Stimulated activated CD4-positive, alpha-beta T cell treated with anti-CD3 and anti-CD28 coated beads, TNF-alpha, amount 100 ng/mL, for 1 hour (primary cell): ENCODE measurements around the gene HTR7.

Experiments used
- DNase-seq, 3 donors: peaks; one replicate each; pipeline ENCODE4 v3.0.0-alpha.2; 2020; ENCODE audit warnings: low read depth in 3 of 3, low spot score in 1 of 3

The HTR7 gene

GRCh38 chr10:90741926-90742565, 115.8 kb downstream of the HTR7 start:
- DNase-seq = no peak

DNA sequence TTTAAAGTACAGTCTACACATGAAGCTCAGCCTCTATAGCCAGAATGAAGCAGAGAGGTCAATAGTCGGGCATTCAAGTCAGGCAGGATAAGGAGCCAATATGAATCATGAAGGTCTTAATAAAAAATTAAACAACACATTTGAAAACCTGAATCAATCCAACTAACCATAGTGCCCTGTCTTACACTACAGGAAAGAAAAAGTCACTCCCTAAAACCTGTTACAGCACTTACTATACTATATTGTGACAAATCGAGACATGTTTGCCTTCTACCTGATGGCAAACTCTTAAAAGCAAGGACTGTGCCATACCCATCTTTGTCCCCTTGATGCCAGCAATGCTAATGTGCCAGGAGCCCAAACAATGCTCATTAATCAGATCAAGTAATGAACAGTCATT, 117.6 kb downstream of the HTR7 start:
- DNase-seq = no peak

GRCh38 chr10:90738885-90739284, 119.0 kb downstream of the HTR7 start:
- no peak for DNase-seq

GRCh38 chr10:90734415-90734814, 123.4 kb downstream of the HTR7 start:
- DNase-seq = no peak

DNA sequence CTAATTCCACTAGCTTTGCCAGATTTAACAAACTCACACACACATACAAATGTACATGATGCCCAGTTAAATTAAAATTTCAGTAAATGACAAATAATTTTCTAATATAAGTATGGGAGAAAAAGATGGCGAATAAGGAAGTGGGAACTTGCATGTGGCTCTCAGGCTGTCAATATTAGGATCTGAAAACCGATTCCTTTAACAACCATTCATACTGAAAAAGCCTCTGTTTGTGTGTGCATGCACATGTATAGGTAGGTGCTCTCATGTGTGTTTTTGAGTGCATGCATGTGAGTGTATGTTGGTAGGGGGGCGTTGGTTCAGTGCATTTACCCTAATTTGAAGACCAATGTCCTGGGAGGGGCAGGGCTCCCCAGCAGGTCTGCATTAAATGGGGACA, 125.3 kb downstream of the HTR7 start:
- DNase-seq = no peak

DNA sequence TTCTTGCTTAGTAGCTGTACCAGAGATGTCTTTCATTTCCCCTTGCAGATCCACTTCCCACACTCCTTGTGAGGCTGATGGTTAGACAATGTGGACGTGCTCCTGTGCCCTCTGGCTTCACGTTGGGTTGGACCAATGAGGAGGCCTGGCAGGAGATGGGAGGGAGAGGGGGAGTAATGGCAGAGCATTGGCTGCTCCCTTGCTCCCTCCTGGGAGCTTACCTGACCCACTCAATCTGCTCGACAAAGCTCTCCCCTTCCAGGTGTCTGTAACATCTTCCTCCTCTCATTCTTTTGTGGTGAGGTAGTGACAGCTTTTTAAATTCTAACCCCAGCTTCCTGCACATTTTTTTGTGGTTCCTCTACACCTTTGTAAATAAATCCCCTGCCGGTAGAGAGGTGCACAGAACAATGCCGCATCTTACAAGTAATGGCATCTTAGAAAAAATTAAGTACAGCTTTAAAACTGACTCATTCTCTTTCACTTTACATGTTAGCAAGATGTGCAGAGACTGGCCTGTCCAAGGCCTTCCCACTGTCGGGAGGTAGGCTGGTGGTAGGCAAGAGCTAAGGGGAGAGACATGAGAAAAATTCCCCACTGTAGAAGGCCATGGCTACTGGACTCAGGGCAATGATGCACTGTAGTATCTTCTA, 134.3 kb downstream of the HTR7 start:
- no peak for DNase-seq

DNA sequence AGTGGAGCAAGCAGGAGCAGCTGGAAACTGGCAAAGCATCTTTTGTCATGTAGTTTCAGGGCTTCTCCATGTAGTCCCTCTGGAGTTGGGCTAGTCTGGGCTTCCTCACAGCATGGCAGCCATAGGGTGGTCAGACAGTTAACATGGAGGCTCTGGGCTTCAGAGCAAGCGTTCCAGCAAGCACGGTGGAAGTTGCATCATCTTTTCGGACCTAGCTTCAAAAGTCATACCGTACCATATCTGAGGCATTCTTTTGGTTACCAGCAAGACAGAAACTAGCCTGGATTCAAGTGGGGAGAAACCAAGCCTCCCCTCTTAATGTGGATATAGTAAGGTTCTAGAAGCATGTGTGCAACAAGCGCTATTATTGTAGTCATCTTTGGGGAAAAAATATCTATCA, 135.0 kb downstream of the HTR7 start:
- DNase-seq = no peak

GRCh38 chr10:90718182-90718581, 139.7 kb downstream of the HTR7 start:
- no peak for DNase-seq

GRCh38 chr10:90712529-90712928, 145.3 kb downstream of the HTR7 start:
- no peak for DNase-seq

DNA sequence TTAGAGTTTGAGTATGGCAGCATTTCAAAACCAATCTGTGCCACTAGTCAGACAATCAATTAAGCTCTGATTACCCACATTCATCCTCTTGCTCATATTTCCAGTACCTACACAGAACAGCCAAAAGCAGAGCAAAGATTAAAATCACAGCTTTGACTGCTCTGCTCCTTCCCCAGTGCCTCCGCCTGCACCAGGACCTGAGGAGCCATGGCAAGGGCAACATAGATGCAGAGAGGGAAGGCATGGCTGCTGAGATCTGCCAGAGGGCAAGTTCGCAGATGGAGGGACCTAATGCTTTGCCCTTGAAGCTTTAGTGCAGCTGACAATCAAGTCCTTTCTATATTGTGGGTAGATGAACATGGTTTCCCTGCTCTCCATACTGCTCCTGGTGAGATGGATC, 148.1 kb downstream of the HTR7 start:
- DNase-seq = no peak

GRCh38 chr10:90707657-90708056, 150.2 kb downstream of the HTR7 start:
- no peak for DNase-seq

- DNase-seq = no peak
Observed at GRCh38 chr10:90701428-90701827, 156.4 kb downstream of the HTR7 start.

DNA sequence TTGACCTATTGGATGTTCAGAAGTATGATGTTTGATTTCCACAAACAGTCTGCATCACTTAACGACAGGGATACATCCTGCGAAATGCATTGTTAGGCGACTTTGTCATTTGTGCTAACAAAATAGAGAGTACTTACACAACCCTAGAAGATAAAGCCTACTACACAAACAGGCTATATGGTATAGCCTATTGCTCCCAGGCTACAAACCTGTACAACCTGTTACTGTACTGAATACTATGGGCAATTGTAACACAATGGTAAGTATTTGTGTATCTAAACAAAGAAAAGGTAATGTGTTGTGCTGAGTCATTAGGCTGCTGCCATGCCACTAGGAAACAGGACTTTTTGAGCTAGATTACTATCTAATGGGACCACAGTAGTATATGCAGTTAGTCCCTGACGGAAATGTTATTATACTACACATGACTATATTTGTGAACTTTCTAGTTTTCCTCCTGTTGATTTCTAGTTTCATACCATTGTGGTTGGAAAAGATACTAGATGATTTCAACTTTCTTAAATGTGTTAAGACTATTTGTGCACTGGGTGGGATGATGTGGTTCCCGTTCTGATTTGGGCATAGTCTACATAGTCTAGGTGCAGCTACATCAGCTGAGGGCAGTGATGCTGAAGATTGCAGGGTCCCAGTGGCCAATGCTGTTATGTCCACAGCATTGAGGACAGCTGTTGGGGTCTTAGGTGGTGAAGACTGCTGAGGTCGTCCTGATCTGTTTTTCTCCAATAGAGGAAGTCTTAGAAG, 161.7 kb downstream of the HTR7 start:
- DNase-seq = no peak
